Hepatocyte (in vitro differentiated cells): Measurements from ENCODE around the gene PRICKLE3. TPM values are rescaled to one million over a fixed set of nuclear protein-coding genes. Genes with fewer than 3 reads are reported as not detected.

Source experiments
- DNase-seq: peaks from one replicate; pipeline ENCODE4 v3.0.0-alpha.2; 2016; ENCODE audit warnings: low spot score
- H2AFZ ChIP-seq: fragments of 200-600 bp; sonication (generic); 2 replicates; pipeline ENCODE4 v1.6.0; 2016; ENCODE audit warnings: antibody characterized with exemption, mild to moderate bottlenecking
- H3K27ac ChIP-seq: fragments of 200-600 bp; sonication (generic); 2 replicates; pipeline ENCODE4 v1.5.1; 2016; ENCODE audit warnings: mild to moderate bottlenecking
- H3K27me3 ChIP-seq: fragments of 200-600 bp; sonication (generic); 2 replicates; pipeline ENCODE4 v1.6.1; 2016
- H3K36me3 ChIP-seq: fragments of 200-600 bp; sonication (generic); replicated peaks from 2 replicates; pipeline ENCODE4 v1.5.1; 2016; ENCODE audit warnings: low read depth; ENCODE audit not compliant: insufficient read depth
- H3K4me1 ChIP-seq: fragments of 200-600 bp; sonication (generic); 2 replicates; pipeline ENCODE4 v1.5.1; 2016; ENCODE audit warnings: mild to moderate bottlenecking, moderate library complexity; ENCODE audit not compliant: insufficient read depth
- H3K4me2 ChIP-seq: fragments of 200-600 bp; sonication (generic); 2 replicates; pipeline ENCODE4 v1.6.0; 2016
- H3K4me3 ChIP-seq: fragments of 200-600 bp; sonication (generic); 2 replicates; pipeline ENCODE4 v1.5.1; 2016; ENCODE audit warnings: mild to moderate bottlenecking
- H3K79me2 ChIP-seq: fragments of 200-600 bp; sonication (generic); 2 replicates; pipeline ENCODE4 v1.6.0; 2017; ENCODE audit warnings: mild to moderate bottlenecking
- H3K9me2 ChIP-seq: fragments of 200-600 bp; sonication (generic); replicated peaks from 2 replicates; pipeline ENCODE4 v1.6.0; 2017; ENCODE audit warnings: mild to moderate bottlenecking; ENCODE audit not compliant: insufficient read depth
- H3K9me3 ChIP-seq: fragments of 200-600 bp; sonication (generic); 2 replicates; pipeline ENCODE4 v1.5.1; 2016; ENCODE audit warnings: low read depth, mild to moderate bottlenecking
- H4K20me1 ChIP-seq: fragments of 200-600 bp; sonication (generic); 2 replicates; pipeline ENCODE4 v1.6.0; 2016; ENCODE audit warnings: mild to moderate bottlenecking; ENCODE audit not compliant: insufficient read depth, poor library complexity, severe bottlenecking
- CTCF ChIP-seq: fragments of 200-600 bp; sonication (generic); IDR thresholded peaks from 2 replicates; pipeline ENCODE4 v1.5.1; 2016; ENCODE audit warnings: antibody characterized with exemption, mild to moderate bottlenecking; ENCODE audit not compliant: poor library complexity
- EZH2 ChIP-seq: fragments of 200-600 bp; sonication (generic); IDR thresholded peaks from 2 replicates; pipeline ENCODE4 v1.6.1; 2016; ENCODE audit warnings: antibody characterized with exemption, mild to moderate bottlenecking, borderline replicate concordance
- EZH2phosphoT487 ChIP-seq: fragments of 200-600 bp; sonication (generic); IDR thresholded peaks from one replicate; pipeline ENCODE4 v1.6.1; 2018; ENCODE audit warnings: antibody characterized with exemption, mild to moderate bottlenecking, low read depth, moderate library complexity; ENCODE audit not compliant: unreplicated experiment, severe bottlenecking
- WGBS: methylation state at CpG from one replicate; pipeline ENCODE4 v1.1.6; 2016; ENCODE audit warnings: low lambda C conversion rate; ENCODE audit errors: missing lambda C conversion rate; 5-methylcytosine and 5-hydroxymethylcytosine counted together
- polyA plus RNA-seq: library from polyadenylated mRNA; unstranded; fragments of >200 nt; fragmentation: Nextera tagmentation; extraction: Ambion mirVana; gene quantifications from 2 replicates; pipeline ENCODE4 v1.2.1, GENCODE V29; 2016
- total RNA-seq: library from RNA; depleted of rRNA; stranded (reverse); fragments of >200 nt; gene quantifications from 2 replicates; pipeline ENCODE4 v1.2.3, GENCODE V29; 2014

The PRICKLE3 gene
- total and polyA plus RNA-seq, 2 experiments from 2014 or later: 6.1 to 9.3 TPM

GRCh38 chrX:49193542-49193964 lies 7.4 kb upstream of the PRICKLE3 start:
- no peaks in the 10 kb centered on the region for H4K20me1 ChIP-seq
- no peak overlapping the region for H3K27ac ChIP-seq
- DNase-seq: no peak
- no peaks in the 10 kb centered on the region for H3K79me2 ChIP-seq
- H3K9me3 ChIP-seq: no peaks in the 10 kb centered on the region
- H3K4me1 ChIP-seq: no peaks in the 10 kb centered on the region
- no peak overlapping the region for H3K4me2 ChIP-seq
- H3K27me3 ChIP-seq: no peaks in the 10 kb centered on the region
- no peaks in the 10 kb centered on the region for H3K36me3 ChIP-seq
- H3K4me3 ChIP-seq: no peak overlapping the region
- H2AFZ ChIP-seq: no peak overlapping the region
- TF ChIP-seq EZH2: no peak
- TF ChIP-seq EZH2phosphoT487: no peak
- WGBS: 53% methylated on average over 2 of the region's 2 CpGs
- no peaks in the 10 kb centered on the region for H3K9me2 ChIP-seq

GRCh38 chrX:49192722-49193328 lies 6.7 kb upstream of the PRICKLE3 start:
- Histone ChIP-seq H3K4me1 (no peaks in the 10 kb centered on the region), H4K20me1 (no peaks in the 10 kb centered on the region), H2AFZ (no peak overlapping the region), H3K27ac (no peak overlapping the region), H3K9me2 (no peaks in the 10 kb centered on the region), H3K79me2 (no peaks in the 10 kb centered on the region), H3K36me3 (no peaks in the 10 kb centered on the region), H3K27me3 (no peaks in the 10 kb centered on the region), H3K9me3 (no peaks in the 10 kb centered on the region), H3K4me2 (no peak overlapping the region), H3K4me3 (no peak overlapping the region)
- no peak for DNase-seq
- 75% methylated on average over 10 of the region's 10 CpGs for WGBS
- TF ChIP-seq CTCF: peak; percentile 45
- no peak for TF ChIP-seq EZH2

GRCh38 chrX:49191574-49192011 lies 5.4 kb upstream of the PRICKLE3 start:
- Histone ChIP-seq H3K9me3 (no peaks in the 10 kb centered on the region), H2AFZ (no peak overlapping the region), H3K27me3 (no peaks in the 10 kb centered on the region), H3K4me3 (peak overlapping the region; percentile 64), H3K4me1 (no peaks in the 10 kb centered on the region), H3K4me2 (peak overlapping the region; percentile 80), H3K36me3 (no peaks in the 10 kb centered on the region), H3K27ac (peak overlapping the region; percentile 81), H3K9me2 (no peaks in the 10 kb centered on the region), H4K20me1 (no peaks in the 10 kb centered on the region), H3K79me2 (no peaks in the 10 kb centered on the region)
- WGBS: 57% methylated on average over 34 of the region's 34 CpGs
- DNase-seq: no peak
- TF ChIP-seq EZH2phosphoT487 (no peak), EZH2 (no peak), CTCF (no peak)

- no peaks in the 10 kb centered on the region for H4K20me1 ChIP-seq
- no peaks in the 10 kb centered on the region for H3K4me1 ChIP-seq
- WGBS: 54% methylated on average over 31 of the region's 32 CpGs
- no peaks in the 10 kb centered on the region for H3K36me3 ChIP-seq
- no peaks in the 10 kb centered on the region for H3K9me2 ChIP-seq
- no peaks in the 10 kb centered on the region for H3K9me3 ChIP-seq
- peak; percentile 95 for DNase-seq
- H3K79me2 ChIP-seq: no peaks in the 10 kb centered on the region
- peak overlapping the region; percentile 80 for H3K4me2 ChIP-seq
- H2AFZ ChIP-seq: no peak overlapping the region
- TF ChIP-seq EZH2: no peak
- no peak for TF ChIP-seq EZH2phosphoT487
- TF ChIP-seq CTCF: no peak
- peak overlapping the region; percentile 64 for H3K4me3 ChIP-seq
- H3K27ac ChIP-seq: peak overlapping the region; percentile 84
- no peaks in the 10 kb centered on the region for H3K27me3 ChIP-seq
These were observed 4.8 kb upstream of the PRICKLE3 start for GRCh38 chrX:49190821-49191573.
